CD4-positive, alpha-beta T cell treated with Interleukin-1 beta for 1 hour (primary cell): Measurements from ENCODE around the gene SIVA1.
A peak's percentile ranks its signal among the peaks of the same experiment; 100 is the strongest.
"Not testable (repeated sequence)": the region's sequence is repeated elsewhere in the genome, so short reads cannot be mapped to it uniquely, and the experiment has no call there.

ENCODE experiments used
- DNase-seq, 2 donors: peaks; one replicate each; pipeline ENCODE4 v3.0.0-alpha.2; 2020 to 2022

Gene SIVA1

GRCh38 chr14:104721505-104722431 lies 31.2 kb upstream of the SIVA1 start:
- DNase-seq, result no peak

DNA sequence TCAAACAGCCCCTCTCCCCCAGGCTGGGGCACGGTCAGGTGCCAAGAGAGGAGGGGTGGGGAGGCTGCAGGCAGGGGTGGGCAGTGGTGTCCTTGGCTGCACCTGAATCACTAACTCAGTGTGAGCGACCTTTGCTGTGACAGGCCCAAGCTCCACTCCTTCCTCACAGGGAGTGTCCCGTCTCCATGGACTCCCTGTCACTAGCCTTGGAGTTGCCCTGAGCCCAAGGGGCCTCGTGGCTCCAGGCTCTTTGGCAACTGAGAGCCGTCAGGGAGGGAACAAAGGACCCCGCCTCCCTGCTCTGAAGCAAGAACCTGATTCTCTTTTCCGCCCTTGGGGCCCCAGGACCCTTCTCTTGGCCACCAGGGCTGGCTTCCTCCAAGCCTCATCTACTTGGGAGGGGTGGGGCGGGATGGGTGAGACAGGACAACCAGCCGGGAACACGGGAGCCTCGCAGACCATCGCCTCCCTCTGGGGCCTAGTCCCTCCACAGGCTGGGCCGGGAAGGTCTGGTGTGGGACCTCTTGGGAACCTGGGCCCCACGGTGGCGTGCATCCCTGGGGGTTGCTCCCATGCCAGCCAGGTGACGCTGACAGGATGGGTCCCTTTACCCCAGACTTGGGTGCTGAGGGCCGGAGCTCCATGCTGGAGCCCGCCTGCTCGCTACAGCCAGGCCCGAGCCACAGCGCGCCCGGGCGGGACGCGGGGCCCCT lies 29.9 kb upstream of the SIVA1 start:
- DNase-seq, result no peak

DNA sequence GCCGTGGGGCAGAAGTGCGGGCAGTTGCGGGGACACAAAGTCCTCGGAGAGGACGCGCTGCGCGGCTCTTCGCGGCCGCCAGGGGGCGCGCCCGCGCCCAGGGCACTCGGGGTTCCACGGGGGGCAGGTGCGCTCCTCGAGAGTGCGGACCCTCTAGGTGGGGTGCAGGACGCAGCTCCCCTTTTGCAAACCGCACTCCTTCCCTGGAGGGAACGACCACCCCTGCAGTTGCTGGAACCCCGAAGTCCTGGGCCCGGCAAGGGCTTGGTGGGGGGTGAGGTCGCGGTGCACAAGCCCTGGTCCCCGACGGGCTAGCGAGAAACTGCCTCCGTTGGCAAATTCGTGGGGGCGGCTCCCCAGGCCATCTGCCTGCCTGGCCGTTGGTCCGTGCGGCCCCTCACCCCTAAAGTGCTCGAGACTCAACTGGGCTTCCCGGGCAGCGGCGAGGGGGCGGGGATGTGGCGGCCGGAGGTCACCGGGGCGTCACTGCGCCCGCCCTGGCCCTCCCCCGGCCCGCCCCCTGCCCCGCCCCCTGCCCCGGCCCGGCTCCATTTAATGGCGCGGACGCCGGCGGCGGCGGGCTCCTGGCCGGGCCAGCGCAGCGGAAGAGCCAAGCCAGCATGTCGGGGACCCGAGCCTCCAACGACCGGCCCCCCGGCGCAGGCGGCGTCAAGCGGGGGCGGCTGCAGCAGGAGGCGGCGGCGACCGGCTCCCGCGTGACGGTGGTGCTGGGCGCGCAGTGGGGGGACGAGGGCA lies 29.1 kb upstream of the SIVA1 start, which contains the start of gene ADSS1:
Gene ADSS1 (plus strand): TSS at position 579 of the 756 bp plus-strand sequence. CDS start 42 bp downstream, at position 621.
- DNase-seq, result peak; percentile 52 to 59

DNA sequence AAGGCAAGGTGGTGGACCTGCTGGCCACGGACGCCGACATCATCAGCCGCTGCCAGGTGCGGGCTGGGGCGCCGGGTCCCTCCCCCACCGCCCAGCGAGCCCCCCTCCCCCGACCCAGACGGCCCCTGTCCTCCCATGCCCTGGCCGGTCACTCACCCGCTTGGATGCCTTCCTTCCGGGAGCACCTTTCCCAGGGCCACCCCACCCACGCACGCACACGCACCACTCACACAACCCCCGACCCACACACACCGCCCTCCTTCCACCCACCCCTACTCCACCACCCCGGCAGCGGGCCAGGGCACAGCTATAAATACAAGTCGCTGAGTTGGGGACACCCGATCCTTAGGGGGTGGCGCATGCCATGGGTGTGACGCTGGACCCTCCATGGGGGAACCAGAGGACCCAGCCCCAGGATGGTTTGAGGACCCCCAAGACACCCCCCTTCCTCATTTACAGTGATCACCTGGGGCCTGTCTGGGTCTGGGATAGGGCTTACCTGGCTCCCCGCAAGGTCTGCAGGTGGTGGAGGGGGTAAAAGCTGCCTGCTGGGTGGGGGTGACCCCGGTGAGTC lies 28.5 kb upstream of the SIVA1 start:
- no peak for DNase-seq

- DNase-seq, result no peak
Observed at GRCh38 chr14:104724981-104725771, 27.8 kb upstream of the SIVA1 start.

DNA sequence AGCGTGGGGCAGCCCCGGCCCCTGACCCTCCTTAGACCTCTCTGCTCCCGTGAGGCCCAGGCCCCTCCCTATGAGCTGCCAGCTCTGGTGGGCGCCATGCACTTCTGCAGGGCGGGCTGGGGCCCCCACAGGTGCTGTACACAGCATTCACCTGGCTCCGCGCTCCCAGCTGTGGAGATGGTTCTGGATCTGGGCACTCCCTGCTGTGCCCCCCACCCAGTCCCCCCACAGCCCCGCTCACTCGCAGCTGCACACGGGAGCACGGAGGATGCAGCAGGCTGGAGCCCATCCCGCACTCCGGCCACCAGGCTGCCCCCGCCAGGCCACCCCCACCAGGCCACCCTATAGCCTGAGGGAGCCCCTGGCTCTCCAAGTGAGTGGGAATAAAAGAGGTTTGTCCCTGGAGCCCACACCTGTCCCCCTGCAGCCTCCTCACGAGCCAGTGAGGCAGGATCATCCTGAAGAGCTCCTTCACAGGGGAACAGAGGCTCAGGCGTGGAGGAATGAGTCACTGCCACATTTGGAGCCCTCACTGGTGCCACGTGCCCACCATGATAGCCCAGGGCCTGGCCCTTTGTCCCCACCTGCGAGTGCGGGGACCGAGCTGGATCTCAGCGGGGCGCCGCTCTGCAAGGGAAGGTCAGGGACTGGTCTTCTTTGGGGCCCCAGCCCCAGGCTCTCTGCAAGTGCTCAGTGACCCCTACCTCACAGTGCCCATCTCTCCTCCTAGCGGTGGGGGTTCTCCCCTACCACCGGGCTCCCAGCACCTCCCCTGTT lies 27.0 kb upstream of the SIVA1 start:
- no peak for DNase-seq

GRCh38 chr14:104726600-104727451 lies 26.1 kb upstream of the SIVA1 start:
- no peak for DNase-seq

- DNase-seq, result no peak
Observed at GRCh38 chr14:104728631-104729030, 24.3 kb upstream of the SIVA1 start.

DNA sequence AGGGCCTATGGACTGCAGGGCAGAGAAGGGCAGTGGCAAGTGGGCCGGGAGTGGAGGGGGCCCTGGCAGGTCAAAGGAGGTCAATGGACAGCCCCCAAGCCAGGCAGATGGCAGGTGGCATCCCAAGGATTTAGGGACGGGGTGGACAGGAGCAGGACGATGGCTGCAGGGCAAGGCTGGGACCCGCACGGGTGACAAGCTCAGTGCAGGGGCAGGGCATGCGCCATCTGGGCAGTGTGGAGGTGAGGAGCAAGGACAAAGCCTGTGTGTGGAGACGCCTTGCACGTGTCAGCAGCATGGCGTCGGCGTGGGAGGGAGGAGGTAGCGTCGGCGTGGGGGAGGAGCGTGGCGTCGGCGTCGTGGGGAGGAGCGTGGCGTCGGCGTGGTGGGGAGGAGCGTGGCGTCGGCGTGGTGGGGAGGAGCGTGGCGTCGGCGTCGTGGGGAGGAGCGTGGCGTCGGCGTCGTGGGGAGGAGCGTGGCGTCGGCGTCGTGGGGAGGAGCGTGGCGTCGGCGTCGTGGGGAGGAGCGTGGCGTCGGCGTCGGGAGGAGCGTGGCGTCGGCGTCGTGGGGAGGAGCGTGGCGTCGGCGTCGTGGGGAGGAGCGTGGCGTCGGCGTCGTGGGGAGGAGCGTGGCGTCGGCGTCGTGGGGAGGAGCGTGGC lies 23.6 kb upstream of the SIVA1 start:
- not testable (repeated sequence) for DNase-seq

GRCh38 chr14:104729835-104730181 lies 23.1 kb upstream of the SIVA1 start:
- no peak for DNase-seq

- no peak for DNase-seq
Observed at GRCh38 chr14:104730487-104730886, 22.5 kb upstream of the SIVA1 start.

DNA sequence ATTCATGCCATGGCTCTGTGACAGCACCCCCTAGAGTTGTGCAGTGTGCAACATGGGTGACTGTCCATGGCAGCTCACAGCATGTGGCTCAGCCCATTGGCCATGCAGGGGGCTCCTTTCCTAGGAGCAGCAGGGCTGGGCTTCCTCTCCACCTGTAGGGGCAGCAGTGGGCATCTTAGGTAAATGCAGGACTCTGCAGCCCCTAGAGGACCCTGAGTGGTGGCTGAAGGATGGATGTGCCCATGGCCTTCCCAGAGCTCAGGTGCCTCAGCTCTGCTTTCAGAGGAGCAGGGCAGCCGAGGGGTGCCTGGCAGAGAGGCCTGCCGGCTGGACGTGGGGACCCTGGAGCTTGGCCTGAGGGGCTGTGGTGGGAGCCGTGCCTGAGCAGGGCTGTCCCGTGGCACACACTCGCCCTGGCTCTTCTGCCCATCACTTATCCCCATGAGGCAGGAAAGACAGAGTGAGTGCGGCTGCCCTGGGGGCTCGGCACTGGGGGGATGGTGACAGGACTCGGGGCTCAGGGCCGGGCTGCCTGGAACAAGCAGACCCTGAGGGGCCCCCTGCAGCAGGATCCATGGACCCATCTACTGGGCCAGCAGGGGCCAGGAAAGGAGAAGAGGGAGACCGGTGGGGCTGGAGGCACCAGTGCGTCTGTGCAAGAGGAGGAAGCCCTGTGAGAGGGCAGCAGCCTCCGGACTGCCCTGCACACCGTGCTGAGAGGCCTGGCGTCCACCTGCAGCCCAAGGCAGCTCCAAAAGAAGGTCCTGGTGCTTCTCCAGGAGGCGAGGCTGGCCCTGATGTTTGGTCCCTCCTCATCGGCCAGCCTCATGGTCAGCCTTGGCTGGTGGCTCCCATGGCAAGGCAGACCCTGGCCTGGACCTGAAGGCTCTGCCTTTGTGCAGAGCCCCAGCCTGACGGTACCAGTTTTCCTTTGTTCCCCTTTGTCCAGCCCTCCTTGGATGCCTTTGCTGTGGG lies 21.3 kb upstream of the SIVA1 start:
- DNase-seq, result no peak

DNA sequence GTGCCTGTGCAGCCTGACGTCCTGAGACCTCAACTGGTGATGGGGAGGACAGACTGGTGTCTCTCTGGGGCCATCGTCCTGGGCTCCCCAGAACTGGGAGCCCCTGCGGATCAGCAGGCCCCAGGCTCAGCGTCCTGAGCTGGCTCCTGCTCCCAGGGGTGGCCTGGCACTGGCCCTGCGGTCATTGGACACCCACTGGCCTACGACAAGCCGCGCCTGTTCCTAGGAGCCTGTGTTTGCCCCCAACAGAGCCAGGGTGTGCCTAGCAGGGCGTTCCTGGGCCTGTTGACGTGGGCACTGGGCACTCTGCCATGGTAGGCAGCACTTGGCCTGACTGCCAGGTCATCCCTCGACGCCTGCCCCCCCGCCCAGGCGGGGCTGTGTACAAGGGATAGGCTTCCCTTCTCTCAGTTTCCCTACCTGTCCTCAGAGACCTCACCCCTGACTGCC lies 20.6 kb upstream of the SIVA1 start:
- no peak for DNase-seq

DNA sequence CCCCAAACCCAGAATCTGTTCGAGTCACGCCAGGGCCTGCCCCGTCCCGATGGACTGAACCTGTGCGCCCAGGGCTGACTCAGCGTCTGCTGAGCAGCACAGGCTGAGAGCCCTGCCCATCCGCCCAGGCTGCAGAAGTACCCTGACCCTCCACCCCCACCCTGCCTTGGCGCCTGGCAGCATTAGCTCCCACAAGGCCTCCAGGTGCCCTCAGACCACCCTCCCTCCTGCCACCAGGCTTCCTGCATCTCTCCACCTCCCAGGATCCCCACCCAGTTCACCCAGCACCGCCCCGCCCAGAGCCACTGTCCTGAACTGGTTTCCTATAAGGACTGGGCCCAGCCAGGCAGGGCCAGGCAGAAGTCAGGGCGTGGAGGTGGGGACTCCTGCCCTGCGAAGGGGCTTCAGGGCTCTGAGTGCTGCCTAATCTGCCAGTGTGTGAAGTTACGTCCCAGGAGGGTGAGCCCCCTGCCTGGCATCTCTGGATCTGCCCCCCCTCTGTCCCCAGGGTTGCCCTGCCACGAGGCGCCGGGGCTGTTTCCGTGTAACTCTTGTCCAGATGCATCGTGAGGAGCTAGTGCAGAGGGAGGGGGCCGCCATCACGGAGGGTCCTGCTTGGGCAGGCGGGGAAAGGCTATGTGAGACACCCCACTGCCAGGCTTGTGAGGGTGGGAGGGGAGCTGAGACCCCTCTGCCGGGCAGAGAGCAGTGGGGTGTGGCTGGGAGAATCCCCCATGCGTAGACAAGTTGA lies 19.8 kb upstream of the SIVA1 start:
- no peak for DNase-seq

DNA sequence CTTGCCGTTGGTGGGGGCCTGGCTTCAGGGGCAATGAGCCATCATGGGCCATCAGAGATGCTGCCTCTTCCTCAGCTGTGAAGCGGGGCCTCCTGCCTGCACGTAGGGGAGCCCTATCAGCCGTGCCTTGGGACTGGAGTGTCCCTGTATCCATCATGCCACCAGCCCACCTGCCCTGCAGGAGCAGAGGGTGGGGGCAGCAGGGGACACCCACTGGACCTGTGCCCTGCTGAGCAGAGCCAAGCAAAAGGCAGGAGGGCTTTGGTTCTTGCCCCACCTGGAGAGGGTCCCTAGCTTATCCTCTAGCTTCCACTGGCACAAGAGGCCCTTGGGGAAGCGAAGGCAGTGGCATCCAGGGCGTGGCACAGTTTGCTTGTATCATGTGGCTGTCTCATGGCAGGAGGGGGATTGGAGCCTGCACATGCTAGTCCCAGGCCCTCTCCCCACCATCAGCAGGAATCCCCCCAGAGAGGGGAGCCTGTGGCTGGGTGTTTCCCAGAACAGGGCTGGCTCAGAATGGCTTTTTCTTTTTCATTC lies 18.8 kb upstream of the SIVA1 start:
- DNase-seq, result no peak

DNA sequence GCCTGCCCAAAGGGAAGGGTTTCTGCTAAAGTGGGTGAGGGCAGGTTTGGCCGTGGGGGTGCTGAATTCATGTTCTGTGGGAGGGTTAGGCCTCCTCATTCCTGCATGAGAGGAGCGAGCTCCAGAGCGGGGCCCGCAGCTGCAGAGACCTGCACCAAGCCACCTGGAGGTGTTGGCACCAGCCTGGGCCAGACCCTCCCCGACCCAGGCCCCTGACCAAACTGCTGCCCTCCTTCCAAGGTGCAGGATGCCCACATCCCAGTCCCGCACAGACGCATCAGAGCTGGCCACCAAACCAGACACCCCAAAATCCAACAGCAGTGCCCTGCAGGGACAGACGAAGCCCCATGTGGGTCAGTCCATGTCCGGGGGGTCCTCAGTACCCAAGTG lies 18.4 kb upstream of the SIVA1 start:
- DNase-seq, result no peak
